Thymus (tissue), 11 donors: ENCODE measurements around the gene FCGR2B. TPM values are rescaled to one million over a fixed set of nuclear protein-coding genes. Genes with fewer than 3 reads are reported as not detected.
"Not testable (repeated sequence)": the region's sequence is repeated elsewhere in the genome, so short reads cannot be mapped to it uniquely, and the experiment has no call there.

Experiments
- DNase-seq, 9 donors: peaks; one replicate each; pipeline ENCODE4 v3.0.0-alpha.2; 2013; ENCODE audit warnings: low spot score in 9 of 9, low read depth in 6 of 9, missing footprints in 1 of 9
- H3K27ac ChIP-seq, 2 donors: one replicate each; pipeline ENCODE4 v1.5.1; 2013; ENCODE audit warnings: control low read depth in 1 of 2, low read depth in 1 of 2, low read length in 1 of 2, mild to moderate bottlenecking in 1 of 2, moderate library complexity in 1 of 2
- H3K27me3 ChIP-seq, 2 donors: one replicate each; pipeline ENCODE4 v1.5.1; 2013; ENCODE audit warnings: low read length in 1 of 2; ENCODE audit not compliant: control insufficient read depth in 2 of 2, insufficient read depth in 1 of 2
- H3K36me3 ChIP-seq, 2 donors: one replicate each; pipeline ENCODE4 v1.5.1; 2013; ENCODE audit warnings: low read length in 1 of 2, mild to moderate bottlenecking in 1 of 2, moderate library complexity in 1 of 2; ENCODE audit not compliant: control insufficient read depth in 2 of 2, insufficient read depth in 2 of 2
- H3K4me1 ChIP-seq, 2 donors: one replicate each; pipeline ENCODE4 v1.5.1; 2013; ENCODE audit warnings: low read length in 2 of 2; ENCODE audit not compliant: control insufficient read depth in 2 of 2, insufficient read depth in 2 of 2
- H3K4me3 ChIP-seq, 2 donors: one replicate each; pipeline ENCODE4 v1.5.1; 2013; ENCODE audit warnings: low read length in 2 of 2, control low read depth in 1 of 2, mild to moderate bottlenecking in 1 of 2
- H3K9me3 ChIP-seq, 2 donors: one replicate each; pipeline ENCODE4 v1.5.1; 2013; ENCODE audit warnings: low read length in 1 of 2, mild to moderate bottlenecking in 1 of 2; ENCODE audit not compliant: control insufficient read depth in 2 of 2, insufficient read depth in 1 of 2
- WGBS: extraction: QIAGEN DNeasy Blood & Tissue Kit; methylation state at CpG from one replicate; pipeline ENCODE4 v1.1.7; 2013; 5-methylcytosine and 5-hydroxymethylcytosine counted together
- polyA plus RNA-seq: library from polyadenylated mRNA; stranded (reverse); fragments of 200-250 nt; gene quantifications from one replicate; pipeline ENCODE4 v1.2.3, GENCODE V29; 2013
- total RNA-seq: library from RNA; stranded (reverse); fragments of 120-200 nt; gene quantifications from one replicate; pipeline ENCODE4 v1.2.4, GENCODE V29; 2013
- donor health status: healthy.

FCGR2B gene
- total and polyA plus RNA-seq, 2 donors: 1.3 to 10.9 TPM

DNA sequence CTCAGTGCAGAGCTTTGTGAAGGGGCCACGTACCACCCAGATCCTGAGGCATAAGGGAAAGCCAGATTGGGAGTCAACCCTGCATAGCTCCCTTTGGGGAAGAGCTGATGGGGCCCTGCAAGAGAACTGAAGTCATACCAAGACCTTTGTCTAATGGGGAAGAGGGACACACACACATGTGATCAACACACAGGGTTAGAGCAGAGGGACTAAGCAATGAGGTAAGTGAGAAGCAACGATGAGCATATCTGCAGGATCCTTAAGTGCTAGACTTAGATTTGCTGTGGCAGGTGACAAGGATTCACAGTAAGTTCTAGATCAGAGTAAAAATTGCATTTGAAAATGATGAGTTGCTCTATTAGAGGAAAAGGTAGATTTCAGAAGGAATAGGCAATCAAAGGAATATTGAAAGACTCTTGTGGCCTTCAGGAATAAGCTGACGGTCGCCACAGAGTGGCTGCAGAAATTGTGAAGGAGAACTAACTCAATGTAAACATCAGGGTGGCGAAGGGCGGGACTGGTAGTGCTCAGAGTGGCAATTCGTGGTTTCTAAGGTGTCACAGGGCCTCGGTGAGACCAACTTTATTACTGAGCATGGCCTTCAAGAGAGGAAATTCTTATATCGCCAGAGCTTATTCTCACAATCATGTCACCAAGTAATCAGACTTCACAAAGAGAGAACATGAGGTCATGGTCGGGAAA lies 36.3 kb upstream of the FCGR2B start:
- not testable (repeated sequence) for H3K9me3 ChIP-seq, H3K4me3 ChIP-seq, H3K27me3 ChIP-seq, H3K27ac ChIP-seq, H3K36me3 ChIP-seq, DNase-seq, H3K4me1 ChIP-seq
- WGBS: 87% methylated on average over 9 of the region's 10 CpGs

DNA sequence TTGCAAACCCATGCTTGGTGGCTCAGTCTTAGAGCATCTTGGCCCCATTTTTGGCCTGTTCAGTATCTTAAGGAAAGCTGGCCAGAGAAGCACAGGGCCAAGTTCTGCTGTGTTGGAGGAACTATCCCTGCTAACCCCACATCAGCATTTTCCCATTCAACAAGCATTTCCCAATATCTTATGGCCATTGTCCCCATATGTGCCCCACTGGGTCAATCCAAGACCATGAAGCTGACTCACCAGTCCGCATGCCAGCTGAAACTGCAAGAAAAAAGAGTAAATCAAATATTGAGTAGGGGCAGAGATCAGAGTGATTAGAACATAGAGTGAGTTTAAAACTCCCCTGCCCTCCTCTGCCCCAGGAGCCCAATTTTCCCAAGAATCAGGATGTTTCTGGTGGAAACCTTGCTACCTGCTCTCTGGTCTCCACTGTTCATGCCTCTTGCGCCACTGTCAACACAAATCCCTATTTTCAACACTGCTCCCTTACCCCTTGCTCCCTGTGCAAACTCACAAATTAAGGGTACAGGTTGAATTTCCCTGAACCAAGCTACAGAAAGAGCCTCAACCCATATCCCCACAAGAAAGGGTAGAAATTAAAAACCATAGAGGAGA lies 32.7 kb upstream of the FCGR2B start:
- not testable (repeated sequence) for H3K4me3 ChIP-seq, H3K27me3 ChIP-seq, H3K36me3 ChIP-seq, DNase-seq, H3K27ac ChIP-seq, H3K9me3 ChIP-seq, H3K4me1 ChIP-seq
- 90% methylated on average over 1 of the region's 2 CpGs for WGBS

DNA sequence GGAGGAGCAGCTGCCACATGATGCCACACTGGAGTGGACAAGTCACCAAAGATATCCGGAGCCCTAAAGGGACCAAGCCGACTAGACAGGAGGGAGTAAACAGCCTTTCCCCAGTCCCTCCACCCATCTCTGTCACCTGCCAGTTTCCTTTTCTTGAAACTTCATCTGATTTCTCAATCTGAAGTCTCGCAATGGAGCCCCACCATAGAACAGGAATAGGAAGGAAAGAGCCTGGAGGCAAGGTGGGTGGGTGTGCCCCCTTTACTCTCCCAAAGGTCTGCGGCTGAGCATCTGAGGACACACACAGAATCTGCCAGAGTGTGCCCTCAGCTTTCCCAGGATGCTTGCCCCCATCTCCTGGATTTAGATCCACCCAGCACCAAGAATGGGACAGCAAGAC lies 31.9 kb upstream of the FCGR2B start, which contains the start of gene FCGR3B:
Gene FCGR3B, minus strand, starts transcription at position 101 of the 400 bp plus-strand sequence. Its CDS starts 82 bp downstream, at position 19.
- no peak for DNase-seq
- Histone ChIP-seq H3K27ac (no peak within 1 kb of the TSS), H3K36me3 (no peaks in the 10 kb centered on the region), H3K27me3 (no peaks in the 10 kb centered on the region), H3K4me3 (no peak within 1 kb of the TSS), H3K4me1 (no peaks in the 10 kb centered on the region), H3K9me3 (no peaks in the 10 kb centered on the region)
- WGBS: 97% methylated on average over 4 of the region's 4 CpGs

DNA sequence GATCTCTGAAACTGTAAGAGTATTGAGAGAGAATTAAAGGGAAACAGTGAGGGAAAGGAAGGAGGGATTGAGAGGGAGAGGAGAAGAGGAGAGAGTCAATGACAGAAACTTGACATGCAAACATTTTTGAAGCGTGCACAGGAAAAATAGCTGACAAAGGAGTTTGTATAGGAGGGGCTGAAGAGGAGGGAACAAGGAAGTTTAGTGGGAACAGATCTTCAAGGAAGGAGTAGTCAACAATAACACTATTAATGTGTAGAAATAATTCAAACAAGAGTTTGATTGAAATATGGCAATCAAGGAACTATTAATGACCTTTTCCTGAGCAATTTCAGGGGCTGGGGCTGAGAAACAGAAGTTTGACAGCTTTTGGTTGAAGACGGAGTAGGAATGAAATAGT lies 27.9 kb upstream of the FCGR2B start:
- H3K27ac ChIP-seq, H3K4me3 ChIP-seq: not testable (repeated sequence)
- WGBS: 96% methylated on average over 1 of the region's 2 CpGs

DNA sequence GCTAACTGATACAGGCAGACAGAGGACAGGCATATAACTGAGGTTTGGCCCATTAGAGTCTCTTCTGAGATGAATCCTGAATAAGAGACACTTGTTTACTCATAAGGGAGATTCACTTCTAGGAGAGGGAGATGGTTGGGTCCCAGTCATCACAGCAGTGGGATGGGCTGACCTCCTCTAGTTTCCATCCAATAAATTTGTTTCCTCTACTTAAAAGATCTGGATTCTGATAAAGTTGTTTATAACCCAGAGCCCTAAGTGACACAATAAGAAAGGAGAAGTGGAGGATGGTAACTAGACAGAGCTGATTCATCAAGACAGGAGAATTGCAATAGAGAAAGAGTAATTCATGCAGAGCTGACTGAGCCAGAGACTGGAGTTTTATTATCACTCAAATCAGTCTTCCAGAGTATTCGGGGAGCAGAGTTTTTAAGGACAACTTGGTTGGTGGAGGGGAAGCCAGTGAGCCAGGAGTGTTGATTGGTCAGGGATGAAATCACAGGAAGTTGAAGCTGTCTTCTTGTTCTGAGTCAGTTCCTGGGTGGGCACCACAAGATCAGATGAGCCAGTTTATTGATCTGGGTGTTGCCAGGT lies 26.7 kb upstream of the FCGR2B start:
- not testable (repeated sequence) for H3K36me3 ChIP-seq, H3K4me3 ChIP-seq, H3K27ac ChIP-seq, H3K4me1 ChIP-seq, H3K9me3 ChIP-seq, DNase-seq, H3K27me3 ChIP-seq
- WGBS: 88% methylated on average over 1 of the region's 1 CpG

More for the DNA sequence above, 27.9 kb upstream of the FCGR2B start:
- not testable (repeated sequence) for H3K4me1 ChIP-seq, DNase-seq, H3K27me3 ChIP-seq, H3K36me3 ChIP-seq, H3K9me3 ChIP-seq

DNA sequence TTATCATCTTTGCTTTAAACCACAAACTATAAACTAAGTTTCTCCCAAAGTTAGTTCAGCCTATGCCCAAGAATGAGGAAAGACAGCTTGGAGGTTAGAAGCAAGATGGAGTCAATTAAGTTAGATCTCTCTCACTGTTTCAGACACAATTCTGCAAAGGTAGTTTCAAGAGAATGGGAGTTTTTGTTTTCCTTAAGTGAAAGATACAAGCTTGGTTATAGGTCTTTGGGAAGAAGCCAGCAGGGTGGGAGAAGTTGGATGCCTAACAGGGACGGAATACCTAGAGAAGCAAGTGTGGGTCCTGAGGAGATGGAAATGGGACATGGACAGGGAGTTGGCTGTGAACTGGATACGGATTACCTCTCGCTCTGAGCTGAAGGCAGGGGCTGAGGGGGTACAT lies 26.0 kb upstream of the FCGR2B start:
- H3K4me3 ChIP-seq, H3K27ac ChIP-seq, H3K36me3 ChIP-seq, DNase-seq, H3K27me3 ChIP-seq, H3K9me3 ChIP-seq, H3K4me1 ChIP-seq: not testable (repeated sequence)
- WGBS: 84% methylated on average over 3 of the region's 3 CpGs

DNA sequence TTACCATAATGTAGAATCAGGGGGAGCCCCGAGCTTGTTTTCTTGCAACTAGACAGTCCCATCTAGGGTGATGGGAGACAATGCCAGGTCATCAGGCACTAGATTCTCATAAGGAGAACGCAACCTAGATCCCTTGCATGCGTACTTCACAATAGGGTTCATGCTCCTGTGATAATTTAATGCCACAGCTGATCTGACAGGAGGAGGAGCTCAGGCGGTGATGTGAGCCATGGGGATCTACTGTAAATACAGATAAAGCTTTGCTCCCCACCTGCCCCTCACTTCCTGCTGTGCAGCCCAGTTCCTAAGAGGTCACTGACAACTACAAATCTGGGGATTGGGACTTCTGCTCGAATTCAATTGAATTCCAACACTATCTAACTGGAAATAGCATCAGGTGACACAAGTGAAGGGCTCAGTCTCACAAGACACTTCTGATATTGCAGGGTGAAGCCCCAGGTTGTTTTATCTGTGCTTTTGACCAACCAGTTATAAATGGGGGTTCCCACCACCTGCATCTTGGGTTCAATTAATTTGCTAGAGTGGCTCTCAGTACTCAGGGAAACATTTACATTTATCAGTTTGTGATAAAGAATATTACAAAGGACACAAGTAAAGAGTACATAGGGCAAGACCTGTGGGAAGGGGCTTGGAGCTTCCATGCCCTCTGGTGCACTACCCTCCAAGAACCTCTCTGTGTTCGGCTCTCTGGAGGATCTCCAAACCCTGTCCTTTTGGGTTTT lies 24.5 kb upstream of the FCGR2B start:
- not testable (repeated sequence) for H3K4me1 ChIP-seq, H3K36me3 ChIP-seq, H3K27ac ChIP-seq, H3K27me3 ChIP-seq, DNase-seq, H3K4me3 ChIP-seq, H3K9me3 ChIP-seq
- 86% methylated on average over 5 of the region's 6 CpGs for WGBS

DNA sequence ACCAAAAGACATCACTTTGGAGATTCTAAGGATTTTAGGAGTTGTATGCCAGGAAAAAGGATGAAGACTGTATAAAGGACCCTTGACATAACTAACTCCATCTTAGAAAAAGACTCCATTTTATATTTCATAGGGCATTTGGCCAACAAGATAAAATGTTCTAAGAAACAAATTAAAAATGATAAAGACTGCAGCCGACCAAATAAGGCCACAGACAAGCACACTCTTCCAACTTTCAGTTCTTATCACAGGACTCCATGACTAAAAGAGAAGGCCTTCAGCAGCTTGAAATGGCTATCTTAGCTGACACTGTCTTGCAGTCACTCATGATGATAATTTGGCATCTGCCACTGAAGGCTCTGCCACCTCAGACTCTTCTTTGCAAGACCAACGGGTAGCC lies 23.7 kb upstream of the FCGR2B start:
- not testable (repeated sequence) for H3K27ac ChIP-seq, H3K9me3 ChIP-seq, H3K4me1 ChIP-seq, H3K36me3 ChIP-seq, H3K27me3 ChIP-seq, DNase-seq, H3K4me3 ChIP-seq
- 91% methylated on average over 2 of the region's 2 CpGs for WGBS

DNA sequence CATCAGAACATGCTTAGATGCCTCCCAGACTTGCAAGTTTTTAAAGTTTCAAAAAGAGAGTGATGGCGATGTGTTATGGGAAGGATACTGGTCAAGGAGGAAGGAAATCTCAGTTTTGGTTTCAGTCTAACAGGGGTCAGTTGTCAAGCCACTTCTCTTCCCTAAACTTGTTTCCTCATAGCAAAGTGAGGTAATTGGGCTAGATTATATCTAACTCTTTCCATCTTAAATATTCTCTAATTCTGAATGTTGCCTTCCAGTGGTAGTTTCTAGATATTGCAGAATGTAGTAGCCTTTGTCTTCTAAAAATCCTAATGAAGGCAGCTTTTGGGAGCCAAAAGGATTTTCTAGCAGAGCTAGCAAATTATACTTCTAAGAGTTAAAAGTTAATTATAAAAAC lies 20.2 kb upstream of the FCGR2B start:
- H3K4me3 ChIP-seq, H3K27me3 ChIP-seq, H3K27ac ChIP-seq, DNase-seq, H3K9me3 ChIP-seq, H3K36me3 ChIP-seq, H3K4me1 ChIP-seq: not testable (repeated sequence)
- WGBS: 50% methylated on average over 1 of the region's 1 CpG
